GM19395 (cell line): ENCODE measurements around the gene LAMA2.
"Not testable (repeated sequence)": the region's sequence is repeated elsewhere in the genome, so short reads cannot be mapped to it uniquely, and the experiment has no call there.

Source experiments
- ATAC-seq: cut with Tn5 transposase; IDR thresholded peaks from one replicate; pipeline ENCODE4 v1.9.1; 2021; ENCODE audit warnings: mild to moderate bottlenecking, moderate library complexity; ENCODE audit not compliant: unreplicated experiment

LAMA2 gene

GRCh38 chr6:129114636-129115391, 231.9 kb downstream of the LAMA2 start:
- no peak for ATAC-seq

GRCh38 chr6:129115471-129115870, 232.5 kb downstream of the LAMA2 start:
- ATAC-seq: no peak

- no peak for ATAC-seq
Measured at GRCh38 chr6:129117355-129117754, 234.4 kb downstream of the LAMA2 start.

GRCh38 chr6:129120856-129121638, 238.1 kb downstream of the LAMA2 start:
- ATAC-seq: no peak

- ATAC-seq: no peak
Measured at GRCh38 chr6:129124347-129124746, 241.4 kb downstream of the LAMA2 start.

GRCh38 chr6:129130106-129130505, 247.2 kb downstream of the LAMA2 start:
- ATAC-seq: no peak

- ATAC-seq: no peak
Measured at GRCh38 chr6:129130959-129131681, 248.2 kb downstream of the LAMA2 start.

GRCh38 chr6:129133770-129134192, 250.8 kb downstream of the LAMA2 start:
- ATAC-seq: no peak

GRCh38 chr6:129134535-129134934, 251.6 kb downstream of the LAMA2 start:
- ATAC-seq: no peak

GRCh38 chr6:129135451-129135850, 252.5 kb downstream of the LAMA2 start:
- ATAC-seq: no peak

GRCh38 chr6:129136751-129137150, 253.8 kb downstream of the LAMA2 start:
- ATAC-seq: no peak

GRCh38 chr6:129138739-129139405, 255.9 kb downstream of the LAMA2 start:
- no peak for ATAC-seq

- no peak for ATAC-seq
Measured at GRCh38 chr6:129140526-129140925, 257.6 kb downstream of the LAMA2 start.

GRCh38 chr6:129141499-129141898, 258.6 kb downstream of the LAMA2 start:
- no peak for ATAC-seq

GRCh38 chr6:129146902-129147301, 264.0 kb downstream of the LAMA2 start:
- no peak for ATAC-seq

GRCh38 chr6:129150507-129150906, 267.6 kb downstream of the LAMA2 start:
- ATAC-seq: no peak

GRCh38 chr6:129153257-129153656, 270.3 kb downstream of the LAMA2 start:
- ATAC-seq: no peak

- ATAC-seq: not testable (repeated sequence)
Measured at GRCh38 chr6:129159242-129159641, 276.3 kb downstream of the LAMA2 start.

- ATAC-seq: no peak
Measured at GRCh38 chr6:129162605-129163004, 279.7 kb downstream of the LAMA2 start.

- ATAC-seq: no peak
Measured at GRCh38 chr6:129163551-129163950, 280.6 kb downstream of the LAMA2 start.

GRCh38 chr6:129164032-129164431, 281.1 kb downstream of the LAMA2 start:
- no peak for ATAC-seq
